WTC11 (cell line): ENCODE measurements around the gene CHD6.

Experiments used
- CTCF ChIP-seq: fragments of 200-600 bp; IDR thresholded peaks from 2 replicates; pipeline ENCODE4 v1.8.0; 2022; ENCODE audit warnings: antibody characterized with exemption
- JUN ChIP-seq: sonication (generic); formaldehyde crosslinking; IDR thresholded peaks from 2 replicates; pipeline ENCODE4 v1.8.0; 2023; ENCODE audit warnings: mild to moderate bottlenecking, missing genetic modification reagents
- PREB ChIP-seq: sonication (generic); formaldehyde crosslinking; IDR thresholded peaks from 2 replicates; pipeline ENCODE4 v1.8.1; 2022; ENCODE audit warnings: mild to moderate bottlenecking, missing genetic modification reagents, moderate library complexity, borderline replicate concordance
- TP53 ChIP-seq: sonication (generic); formaldehyde crosslinking; IDR thresholded peaks from 2 replicates; pipeline ENCODE4 v1.8.1; 2023; ENCODE audit warnings: mild to moderate bottlenecking, missing genetic modification reagents
- TF ChIP-seq, protein P1 (sequence below): sonication (generic); formaldehyde crosslinking; IDR thresholded peaks from 2 replicates; pipeline ENCODE4 v1.8.1; 2022; ENCODE audit warnings: missing genetic modification reagents, borderline replicate concordance

GRCh38 chr20:41355598-41356203 is 262.5 kb downstream of the CHD6 start:
- TF ChIP-seq CTCF (no peak), PREB (CRISPR knock-in tag) (no peak), TP53 (no peak), JUN (no peak)
- TF ChIP-seq, protein P1, sequence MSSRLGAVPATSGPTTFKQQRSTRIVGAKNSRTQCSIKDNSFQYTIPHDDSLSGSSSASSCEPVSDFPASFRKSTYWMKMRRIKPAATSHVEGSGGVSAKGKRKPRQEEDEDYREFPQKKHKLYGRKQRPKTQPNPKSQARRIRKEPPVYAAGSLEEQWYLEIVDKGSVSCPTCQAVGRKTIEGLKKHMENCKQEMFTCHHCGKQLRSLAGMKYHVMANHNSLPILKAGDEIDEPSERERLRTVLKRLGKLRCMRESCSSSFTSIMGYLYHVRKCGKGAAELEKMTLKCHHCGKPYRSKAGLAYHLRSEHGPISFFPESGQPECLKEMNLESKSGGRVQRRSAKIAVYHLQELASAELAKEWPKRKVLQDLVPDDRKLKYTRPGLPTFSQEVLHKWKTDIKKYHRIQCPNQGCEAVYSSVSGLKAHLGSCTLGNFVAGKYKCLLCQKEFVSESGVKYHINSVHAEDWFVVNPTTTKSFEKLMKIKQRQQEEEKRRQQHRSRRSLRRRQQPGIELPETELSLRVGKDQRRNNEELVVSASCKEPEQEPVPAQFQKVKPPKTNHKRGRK (CRISPR knock-in tag) = no peak
